GM21367 (cell line): ENCODE results near the gene ZNF780A.
"Not testable (repeated sequence)": the region's sequence is repeated elsewhere in the genome, so short reads cannot be mapped to it uniquely, and the experiment has no call there.

ENCODE experiments used
- ATAC-seq: cut with Tn5 transposase; IDR thresholded peaks from one replicate; pipeline ENCODE4 v1.9.1; 2021; ENCODE audit not compliant: unreplicated experiment

ZNF780A gene

DNA sequence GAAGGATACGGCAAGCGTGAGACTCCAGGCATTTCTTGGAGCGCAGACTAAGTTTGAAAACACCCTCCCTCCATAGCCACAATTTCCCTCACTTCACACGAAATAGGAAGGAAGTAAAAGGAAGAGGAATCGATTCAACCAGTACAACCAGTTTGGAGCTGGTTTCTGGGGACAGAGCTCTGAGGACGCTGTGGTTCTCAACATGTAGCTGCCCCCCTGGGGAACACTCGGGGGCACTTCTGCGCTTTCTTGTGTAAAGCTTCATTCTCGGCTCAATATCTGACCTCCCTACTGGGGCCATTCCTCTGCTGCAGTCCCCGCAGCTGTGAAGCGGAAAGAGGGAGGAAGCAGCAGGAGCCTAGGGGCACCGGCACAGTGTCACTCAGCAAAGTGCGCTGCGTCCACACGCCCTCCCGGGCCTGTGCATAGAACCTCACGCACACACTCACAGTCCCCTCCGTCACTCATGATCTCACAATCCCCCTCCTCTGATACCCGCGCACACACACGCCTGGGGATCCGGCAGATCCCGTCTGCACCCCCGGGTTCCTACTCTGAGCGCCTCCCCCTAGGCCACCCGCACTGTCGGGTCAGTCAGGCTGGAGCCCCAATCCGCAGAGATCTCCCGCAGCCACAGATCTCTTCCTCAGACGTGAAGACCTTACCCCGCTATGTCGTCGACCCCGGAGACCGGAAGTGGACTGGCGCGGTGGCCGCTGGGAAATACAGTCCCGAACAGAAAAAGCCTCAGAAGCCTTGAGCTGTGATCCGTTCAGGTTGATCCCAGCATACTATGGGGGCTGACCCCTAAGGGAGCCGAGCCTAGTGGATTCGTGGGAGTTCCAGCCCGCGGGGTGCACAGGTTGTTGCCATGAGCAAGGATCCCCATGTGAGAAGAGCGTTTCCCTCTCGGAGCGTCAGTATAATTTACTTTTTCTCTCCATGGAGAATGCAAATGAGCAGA lies at the start of gene ZNF780A:
ZNF780A (minus strand) TSS at position 703 of the 964 bp plus-strand sequence. CDS start 6,190 bp downstream, outside the sequence.
- peak; percentile 76 for ATAC-seq

DNA sequence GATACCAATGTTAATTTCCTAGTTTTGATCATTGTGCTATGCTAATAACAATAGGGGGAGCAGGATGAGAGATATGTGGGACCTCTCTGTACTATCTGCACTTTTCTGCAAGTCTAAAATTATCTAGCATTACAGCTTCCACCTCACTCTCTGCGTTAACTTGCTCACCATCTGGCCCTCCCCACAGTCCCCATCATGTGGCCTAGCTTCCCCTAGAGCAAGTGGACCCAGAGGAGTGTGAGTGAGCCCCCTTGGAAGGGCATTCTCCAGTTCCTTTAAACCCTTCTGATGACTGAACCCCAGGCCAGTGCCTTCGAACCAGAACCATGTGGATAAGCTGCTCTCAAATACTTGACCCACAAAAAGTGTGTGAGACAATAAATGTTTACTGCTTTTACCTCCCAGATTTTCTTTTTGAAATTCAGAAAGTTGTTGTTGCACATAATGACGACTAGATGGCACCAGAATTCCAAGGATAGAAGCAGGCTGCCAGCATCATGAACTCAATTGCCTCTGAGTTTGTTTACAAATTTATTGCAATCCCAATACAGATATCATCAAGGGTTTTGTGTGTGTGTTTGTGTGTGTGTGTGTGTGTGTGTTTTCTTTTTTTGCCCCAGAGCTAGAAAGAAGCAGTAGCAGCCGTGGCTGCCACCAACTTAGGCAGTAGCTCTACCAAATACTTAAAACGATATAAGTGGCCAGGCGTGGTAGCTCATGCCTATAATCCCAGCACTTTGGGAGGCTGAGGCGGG lies 49.0 kb upstream of the ZNF780A start:
- no peak for ATAC-seq

DNA sequence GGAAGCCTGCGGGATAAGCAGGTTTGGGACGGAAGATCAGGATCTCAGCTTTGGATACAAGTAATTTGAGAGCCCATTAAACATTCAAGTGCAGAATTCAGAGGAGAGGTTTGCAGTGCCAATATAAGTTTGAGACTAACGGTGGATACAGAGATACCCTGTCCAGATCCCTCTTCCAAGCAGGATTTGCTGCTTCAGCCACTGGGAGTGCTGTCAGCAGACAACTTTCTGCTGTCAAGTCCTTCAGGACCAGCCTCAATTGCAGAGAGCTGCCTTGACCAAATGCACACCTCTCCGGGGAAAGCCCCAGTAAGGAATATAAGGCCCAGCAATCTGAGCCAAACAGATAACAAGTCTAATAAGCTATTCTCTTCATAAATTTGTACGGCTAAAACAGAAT lies 46.1 kb upstream of the ZNF780A start:
- ATAC-seq = no peak

DNA sequence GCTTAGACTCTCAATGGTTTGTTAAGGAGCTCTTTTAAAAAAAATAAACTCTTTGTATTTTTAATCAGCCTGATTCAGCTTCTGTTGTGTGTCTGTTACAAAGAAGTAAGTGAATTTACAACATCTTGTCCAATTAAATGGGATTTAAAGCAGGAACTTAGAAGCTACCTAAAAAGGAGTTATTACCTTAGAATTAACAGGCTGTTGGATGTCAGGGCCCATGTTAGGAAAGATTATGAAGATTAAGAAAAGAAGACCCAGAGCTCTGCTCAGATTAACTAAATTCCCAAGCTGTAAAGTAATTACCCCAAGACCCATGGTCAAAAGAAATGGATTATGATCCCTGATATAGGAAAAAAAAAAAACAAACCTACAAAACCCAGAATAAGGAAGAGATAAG lies 44.1 kb upstream of the ZNF780A start:
- no peak for ATAC-seq

DNA sequence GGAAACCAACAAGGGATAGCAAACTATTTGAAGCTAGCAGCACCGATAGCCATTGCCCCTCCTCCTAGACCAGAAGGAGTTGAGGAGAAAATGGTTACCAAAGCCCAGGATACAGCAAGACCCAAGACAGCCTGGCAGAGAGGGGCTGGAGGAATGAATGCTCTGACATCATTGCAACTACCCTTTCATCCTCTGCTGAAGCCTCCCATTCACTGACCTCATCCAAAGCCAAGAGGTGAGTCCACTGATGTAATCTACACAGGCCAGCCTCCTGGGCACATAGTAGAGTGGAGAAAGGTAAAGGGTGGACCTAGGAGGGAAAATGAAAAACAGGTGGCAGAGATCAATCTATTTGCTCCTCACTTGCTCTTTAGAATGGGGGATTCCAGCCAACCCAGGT lies 42.7 kb upstream of the ZNF780A start:
- no peak for ATAC-seq

DNA sequence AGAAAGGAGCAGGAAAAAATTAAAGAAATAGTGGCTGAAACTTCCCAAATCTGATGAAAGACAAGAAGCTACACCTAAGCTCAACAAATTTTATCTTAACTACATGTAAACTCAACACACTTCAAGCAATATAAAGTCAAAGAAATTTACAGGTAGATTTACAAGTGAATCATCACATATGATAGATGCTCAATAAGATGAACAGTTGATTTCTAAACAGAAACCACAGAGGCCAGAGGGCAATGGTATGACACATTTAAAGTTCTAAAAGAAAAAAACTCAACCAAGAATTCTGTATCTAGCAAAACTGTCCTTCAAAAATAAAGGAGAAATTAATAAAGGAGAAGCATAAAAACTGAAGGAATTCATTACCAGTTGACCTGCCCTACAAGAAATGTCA lies 39.3 kb upstream of the ZNF780A start:
- ATAC-seq = no peak

DNA sequence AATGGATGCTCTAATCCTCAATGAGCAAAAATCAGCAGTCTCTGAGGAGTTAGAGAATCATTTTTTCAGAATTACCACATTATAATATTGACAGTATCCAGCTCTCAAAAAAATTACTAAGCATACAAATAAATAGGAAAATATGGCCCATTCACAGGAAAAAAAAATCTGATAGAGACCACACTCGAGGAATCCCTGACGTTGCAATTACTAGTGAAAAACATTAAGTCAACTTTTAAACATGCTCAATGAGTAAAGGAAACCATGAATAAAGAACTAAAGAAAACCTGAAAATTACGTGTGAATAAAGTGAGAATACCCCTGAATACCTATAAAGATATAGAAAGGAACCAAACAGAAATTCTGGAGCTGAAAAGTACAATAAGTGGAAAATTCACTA lies 38.7 kb upstream of the ZNF780A start:
- no peak for ATAC-seq

DNA sequence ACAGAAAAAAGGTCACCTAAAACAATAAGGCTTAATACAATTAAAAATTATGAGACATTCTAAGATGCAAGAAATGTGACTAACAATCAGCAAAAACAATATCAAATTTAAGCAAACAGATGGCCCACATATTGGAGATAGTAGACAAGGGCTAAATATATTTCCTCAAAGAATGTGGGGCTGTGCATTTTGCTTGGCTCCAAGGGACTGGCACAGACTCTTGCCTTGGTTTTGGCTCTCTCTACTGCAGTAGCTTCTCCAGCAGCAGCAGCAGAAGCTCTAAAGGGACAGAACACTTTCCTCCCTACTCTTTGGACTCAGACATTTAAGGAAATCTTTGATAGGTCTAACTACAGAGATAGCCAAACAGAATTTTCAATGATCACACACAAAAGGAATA lies 38.2 kb upstream of the ZNF780A start:
- no peak for ATAC-seq

DNA sequence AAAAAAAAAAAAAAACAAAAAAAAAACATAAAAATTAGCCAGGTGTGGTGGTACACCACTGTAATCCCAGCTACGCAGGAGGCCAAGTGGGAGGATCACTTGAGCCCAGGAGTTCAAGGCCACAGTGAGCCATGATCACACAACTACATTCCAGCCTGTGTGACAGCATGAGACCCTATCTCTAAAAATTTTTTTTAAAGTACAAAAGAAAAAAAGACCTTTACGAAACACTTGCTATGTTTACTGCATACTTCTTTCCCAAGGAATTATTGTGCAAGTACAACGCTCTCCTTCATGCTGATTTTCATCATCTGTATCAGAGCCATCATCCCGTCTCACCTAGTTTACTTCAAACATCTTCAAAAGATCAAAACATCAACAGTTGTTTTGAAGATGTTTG lies 28.6 kb upstream of the ZNF780A start:
- no peak for ATAC-seq

DNA sequence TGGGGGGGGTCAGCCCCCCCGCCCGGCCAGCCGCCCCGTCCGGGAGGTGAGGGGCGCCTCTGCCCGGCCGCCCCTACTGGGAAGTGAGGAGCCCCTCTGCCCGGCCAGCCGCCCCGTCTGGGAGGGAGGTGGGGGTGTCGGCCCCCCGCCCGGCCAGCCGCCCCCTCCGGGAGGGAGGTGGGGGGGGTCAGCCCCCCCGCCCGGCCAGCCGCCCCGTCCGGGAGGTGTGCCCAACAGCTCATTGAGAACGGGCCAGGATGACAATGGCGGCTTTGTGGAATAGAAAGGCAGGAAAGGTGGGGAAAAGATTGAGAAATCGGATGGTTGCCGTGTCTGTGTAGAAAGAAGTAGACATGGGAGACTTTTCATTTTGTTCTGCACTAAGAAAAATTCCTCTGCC lies 27.9 kb upstream of the ZNF780A start:
- not testable (repeated sequence) for ATAC-seq

DNA sequence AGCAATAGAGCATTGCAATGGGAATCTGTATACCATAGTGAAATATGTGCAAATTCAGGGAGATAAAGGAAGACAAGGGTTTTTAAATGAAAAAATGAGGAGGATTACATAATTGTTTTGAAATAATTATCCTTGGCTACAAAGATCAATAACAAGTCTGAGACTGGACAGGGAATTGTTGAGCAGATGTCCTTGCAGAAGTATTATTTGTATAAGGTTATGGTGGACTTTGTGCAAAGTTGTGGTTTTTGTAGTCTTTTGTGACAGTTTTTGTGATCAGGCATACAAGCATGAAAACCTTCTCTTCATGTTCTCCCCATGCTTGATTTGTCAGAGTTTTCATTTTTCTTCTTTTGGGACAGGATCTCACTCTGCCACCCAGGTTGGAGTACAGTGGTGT lies 25.3 kb upstream of the ZNF780A start:
- ATAC-seq = no peak

DNA sequence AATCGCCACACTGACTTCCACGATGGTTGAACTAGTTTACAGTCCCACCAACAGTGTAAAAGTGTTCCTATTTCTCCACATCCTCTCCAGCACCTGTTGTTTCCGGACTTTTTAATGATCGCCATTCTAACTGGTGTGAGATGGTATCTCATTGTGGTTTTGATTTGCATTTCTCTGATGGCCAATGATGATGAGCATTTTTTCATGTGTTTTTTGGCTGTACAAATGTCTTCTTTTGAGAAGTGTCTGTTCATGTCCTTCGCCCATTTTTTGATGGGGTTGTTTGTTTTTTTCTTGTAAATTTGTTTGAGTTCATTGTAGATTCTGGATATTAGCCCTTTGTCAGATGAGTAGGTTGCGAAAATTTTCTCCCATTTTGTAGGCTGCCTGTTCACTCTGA lies 23.4 kb upstream of the ZNF780A start:
- not testable (repeated sequence) for ATAC-seq

DNA sequence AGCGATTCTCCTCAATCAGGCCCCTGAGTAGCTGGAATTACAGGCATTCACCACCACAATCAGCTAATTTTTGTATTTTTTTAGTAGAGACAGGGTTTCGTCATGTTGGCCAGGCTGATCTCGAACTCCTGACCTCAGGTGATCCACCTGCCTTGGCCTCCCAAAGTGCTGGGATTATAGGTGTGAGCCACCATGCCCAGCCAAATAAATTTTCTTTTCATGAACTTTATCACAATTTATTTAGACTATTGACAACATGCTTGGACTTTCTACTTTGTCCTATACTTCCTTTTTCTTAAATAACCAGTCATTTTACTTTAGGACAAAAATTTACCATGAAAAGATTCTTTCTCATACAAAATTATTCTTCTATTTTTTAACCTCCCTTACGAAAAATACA lies 21.5 kb upstream of the ZNF780A start:
- ATAC-seq = not testable (repeated sequence)

DNA sequence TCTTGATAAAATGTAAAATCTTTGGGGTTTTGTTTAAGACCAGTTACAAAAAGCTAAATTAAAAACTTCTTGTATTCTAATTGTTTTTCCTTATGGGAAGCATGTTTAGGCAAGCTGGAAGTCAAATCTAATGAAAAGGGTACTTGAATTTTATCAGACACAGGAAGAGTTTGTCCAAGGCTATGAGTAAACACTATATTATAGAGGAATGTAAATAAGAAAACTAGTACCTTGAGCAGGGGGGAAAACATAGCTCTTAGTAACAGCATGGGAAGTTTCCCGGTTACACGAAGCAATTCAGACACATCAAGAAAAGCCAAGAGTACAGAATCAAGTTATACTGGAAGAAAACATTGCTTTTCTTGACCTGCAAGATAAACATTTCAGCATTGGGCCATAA lies 19.8 kb upstream of the ZNF780A start:
- ATAC-seq = no peak

DNA sequence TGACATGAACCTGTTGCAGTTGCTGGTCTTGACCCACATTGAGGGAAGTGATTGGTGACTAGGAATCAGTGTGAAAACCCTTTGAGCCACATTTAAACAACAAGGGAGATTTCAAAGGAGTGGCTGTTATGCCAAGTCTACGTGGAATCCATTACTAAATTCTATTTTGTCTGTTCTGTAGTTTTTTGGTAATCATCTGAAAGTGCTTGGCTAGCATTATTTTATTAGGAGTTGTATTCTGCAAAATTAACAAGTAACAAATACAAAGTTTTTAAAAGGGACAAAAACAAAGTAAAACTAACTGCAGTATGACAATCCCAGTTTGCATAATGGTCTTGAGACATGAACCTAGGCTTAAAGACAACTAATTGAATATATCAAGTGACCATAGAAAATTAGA lies 14.0 kb upstream of the ZNF780A start:
- no peak for ATAC-seq

DNA sequence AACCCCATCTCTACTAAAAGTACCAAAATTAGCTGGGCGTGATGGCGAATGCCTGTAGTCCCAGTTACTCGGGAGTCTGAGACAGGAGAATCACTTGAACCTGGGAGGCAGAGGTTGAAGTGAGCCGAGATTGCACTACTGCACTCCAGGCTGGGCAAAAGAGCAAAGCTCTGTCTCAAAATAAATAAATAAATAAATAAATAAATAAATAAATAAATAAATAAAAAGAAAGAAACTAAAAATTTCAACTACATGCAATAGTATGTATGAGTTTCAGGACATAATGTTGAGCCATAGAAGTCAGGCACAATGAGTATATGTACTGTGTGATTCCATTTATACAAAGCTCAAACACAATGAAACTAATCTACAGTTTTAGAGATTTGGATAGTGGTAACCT lies 12.9 kb upstream of the ZNF780A start:
- no peak for ATAC-seq

DNA sequence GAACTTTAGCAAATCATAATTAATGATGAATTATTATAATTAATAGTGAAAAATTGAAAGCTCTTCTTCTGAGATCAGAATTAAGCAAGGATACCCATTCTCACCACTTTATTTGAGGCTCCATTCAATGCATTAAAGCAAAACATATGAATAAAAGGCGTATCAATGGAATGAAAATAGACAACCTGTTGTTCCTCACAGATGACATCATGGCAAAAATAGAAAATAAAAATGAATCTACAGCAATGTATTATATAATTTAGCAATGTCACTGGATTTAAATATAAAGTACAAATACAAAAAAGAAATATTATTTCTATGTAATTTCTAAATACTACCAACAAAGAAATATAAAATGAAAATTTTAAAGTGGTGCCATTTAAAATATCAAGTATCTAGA lies 11.1 kb upstream of the ZNF780A start:
- no peak for ATAC-seq

DNA sequence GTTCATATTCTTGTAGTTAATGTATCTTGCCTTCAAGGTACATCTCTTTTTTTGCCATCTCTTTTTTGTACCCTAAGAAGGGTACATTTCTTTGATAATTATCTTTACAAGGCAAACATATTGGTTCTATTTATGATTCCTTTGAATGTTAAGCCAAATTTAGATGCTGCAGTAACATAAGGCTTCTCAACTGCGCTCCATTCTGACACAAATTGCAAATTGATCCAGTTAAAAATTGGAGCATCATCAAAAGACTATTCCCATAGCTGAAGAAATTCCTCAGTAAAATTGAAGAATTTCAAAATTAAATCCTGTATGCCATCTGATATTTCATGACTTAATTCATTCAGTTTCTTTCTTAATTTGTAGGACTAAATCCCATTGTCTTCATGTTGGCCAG lies 2.7 kb upstream of the ZNF780A start:
- no peak for ATAC-seq

DNA sequence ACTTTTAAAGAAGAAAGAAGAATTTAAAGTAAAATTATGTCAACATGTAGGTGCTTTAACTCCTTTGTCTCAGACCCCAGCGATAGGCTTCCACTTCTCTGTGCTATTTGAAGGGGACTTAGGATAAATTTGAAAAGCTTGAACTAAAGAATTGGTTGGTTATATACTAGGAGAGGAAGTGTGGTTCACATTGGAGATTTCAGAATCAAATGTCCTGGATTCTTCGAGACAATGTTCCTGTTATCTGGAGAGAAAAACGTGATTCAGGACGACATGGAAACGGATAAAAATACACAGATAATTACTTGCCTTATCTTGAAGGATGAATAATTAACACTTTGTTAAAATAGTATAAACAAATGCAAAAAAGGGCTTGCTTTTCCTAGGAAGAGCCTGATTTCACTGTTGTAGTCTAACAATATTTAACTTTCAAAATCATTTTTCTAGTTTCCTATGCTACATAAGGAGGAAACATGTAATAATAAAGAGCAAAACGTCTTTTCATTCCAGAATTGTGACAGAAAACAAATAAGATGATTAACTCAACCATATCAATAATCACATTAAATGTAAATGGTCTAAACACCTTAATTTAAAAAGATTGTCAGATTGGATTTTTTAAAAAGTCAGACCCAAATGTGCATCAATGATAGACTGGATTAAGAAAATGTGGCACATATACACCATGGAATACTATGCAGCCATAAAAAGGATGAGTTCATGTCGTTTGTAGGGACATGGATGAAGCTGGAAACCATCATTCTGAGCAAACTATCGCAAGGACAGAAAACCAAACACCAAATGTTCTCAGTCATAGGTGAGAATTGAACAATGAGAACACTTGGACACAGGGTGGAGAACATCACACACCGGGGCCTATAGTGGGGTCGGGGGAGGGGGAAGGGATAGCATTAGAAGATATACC lies 724 bp upstream of the ZNF780A start:
- no peak for ATAC-seq

DNA sequence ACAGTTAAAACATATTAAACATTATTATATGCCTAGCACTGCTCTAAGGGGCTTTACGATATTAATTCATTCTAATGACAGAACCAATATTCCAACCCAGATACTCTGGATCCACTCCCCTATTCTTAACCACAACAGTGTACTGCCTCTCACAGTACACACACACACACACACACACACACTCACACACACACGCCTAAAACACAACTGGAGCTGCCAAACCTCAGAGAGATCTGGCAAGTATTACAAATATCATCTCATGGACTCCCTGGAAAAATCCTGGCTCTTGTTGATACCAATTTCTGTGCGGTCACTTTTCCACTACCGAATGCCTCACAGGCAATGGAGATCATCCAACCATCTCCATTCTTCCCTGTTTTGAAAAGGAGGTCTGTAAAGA lies 1.3 kb downstream of the ZNF780A start:
- no peak for ATAC-seq
